GM19397 (cell line): Measurements from ENCODE around the gene CARM1.

Experiments
- ATAC-seq: cut with Tn5 transposase; IDR thresholded peaks from one replicate; pipeline ENCODE4 v1.9.1; 2021; ENCODE audit warnings: mild to moderate bottlenecking, moderate library complexity; ENCODE audit not compliant: unreplicated experiment

Gene CARM1

DNA sequence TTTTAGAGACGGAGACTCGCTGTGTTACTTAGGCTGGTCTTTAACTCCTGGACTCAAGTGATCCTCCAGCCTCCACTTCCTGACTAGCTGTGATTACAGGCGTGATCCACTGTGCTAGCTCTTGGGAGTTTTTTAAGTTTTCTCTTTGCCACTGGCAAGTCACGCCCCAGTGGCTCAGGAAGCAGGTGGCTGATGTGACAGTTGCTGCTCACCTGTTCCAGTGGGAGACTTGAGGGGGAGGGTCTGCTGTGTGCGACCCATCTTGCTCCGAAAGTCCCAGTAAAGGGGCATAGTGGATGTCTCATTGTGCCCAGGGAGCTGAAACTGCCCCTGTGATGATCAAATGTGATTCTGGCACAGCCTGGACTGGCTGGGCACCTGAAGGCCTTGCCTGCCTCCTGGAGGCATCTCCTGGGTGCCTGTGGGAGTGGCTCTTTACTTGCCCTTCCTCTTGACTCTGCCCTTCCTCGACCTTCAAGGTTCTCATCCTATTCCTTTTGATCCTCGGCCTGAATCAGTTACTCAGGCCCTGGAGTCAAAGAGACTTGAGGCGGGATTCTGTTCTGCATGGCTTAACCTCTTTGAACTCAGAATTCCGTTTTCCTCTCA lies 97.3 kb downstream of the CARM1 start:
- ATAC-seq = no peak

- no peak for ATAC-seq
Measured at GRCh38 chr19:10971107-10971726, 99.9 kb downstream of the CARM1 start.
